ENCODE measurements around the gene EIF4E3.

EIF4E3 gene

GRCh38 chr3:71641674-71642073 is 83.5 kb downstream of the EIF4E3 start:
- no peak for DNase-seq

DNA sequence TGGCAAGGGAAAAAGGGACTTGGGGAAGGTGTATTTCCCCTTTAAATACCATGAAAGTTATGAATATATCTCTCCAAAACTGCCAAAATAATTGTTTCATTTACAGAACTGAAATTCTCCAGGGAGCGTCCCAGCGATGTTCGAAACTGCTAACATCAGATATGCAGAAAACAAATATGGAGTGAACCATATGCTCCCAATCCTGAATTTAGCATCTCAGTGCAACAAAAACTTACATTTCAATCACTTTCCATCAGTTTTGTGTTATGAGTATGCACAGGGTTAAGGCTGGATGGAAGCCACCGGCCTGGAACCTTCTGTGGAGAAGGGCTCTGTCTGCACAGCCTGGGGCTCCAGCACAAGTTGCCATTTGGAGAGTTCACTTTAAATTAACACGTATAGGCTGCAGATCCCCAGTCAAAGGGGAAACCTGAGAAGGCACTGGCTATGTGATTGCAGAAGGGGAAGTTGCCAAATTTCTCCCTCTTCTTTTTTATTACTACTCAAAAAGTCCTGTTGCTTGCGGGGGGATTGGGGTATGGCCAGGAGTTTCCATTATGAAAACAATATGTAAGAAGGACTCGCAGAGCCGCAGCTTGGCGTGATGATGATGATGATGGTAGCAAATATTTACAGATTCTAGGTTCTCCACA is 84.7 kb downstream of the EIF4E3 start:
- DNase-seq = no peak

- DNase-seq = no peak
Measured at GRCh38 chr3:71636482-71636881, 88.7 kb downstream of the EIF4E3 start.

DNA sequence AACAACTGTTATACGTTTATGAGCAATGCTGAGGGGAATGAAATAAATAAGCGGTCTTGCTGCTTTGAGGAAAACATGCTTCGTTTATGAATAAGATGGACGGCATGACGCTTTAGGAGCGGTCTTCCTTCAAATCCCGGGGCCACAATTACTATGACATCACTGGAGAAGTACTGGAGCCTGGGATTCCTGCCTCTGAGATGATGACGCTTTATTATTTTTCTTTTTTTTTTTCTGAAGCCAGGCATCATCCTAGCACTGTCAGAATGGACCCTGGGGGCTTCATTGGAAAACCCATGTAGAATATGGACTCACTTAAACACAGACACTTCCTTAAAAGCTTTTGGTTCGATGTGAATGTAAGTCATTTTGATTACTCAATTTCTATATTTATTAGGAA is 89.2 kb downstream of the EIF4E3 start:
- no peak for DNase-seq

GRCh38 chr3:71634671-71635070 is 90.5 kb downstream of the EIF4E3 start:
- no peak for DNase-seq

DNA sequence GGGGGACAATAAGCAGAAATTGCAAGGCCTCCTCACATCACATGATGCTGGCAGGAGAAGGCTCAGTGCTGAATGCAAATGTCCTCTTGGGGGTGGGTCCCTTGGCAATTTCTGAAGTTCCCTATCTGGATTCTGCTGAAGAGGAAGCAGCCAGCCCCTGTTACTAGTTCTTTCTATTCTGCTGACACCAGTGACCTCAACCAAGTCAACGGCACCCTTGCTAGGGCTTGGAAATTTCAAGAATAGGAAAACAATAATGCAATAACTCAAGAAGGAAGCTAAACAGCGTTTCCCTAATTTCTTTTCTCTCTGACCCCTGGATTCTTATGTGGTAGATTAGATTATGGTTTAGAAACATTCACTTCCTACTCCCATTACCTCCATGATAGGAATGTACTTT is 95.5 kb downstream of the EIF4E3 start:
- no peak for DNase-seq

DNA sequence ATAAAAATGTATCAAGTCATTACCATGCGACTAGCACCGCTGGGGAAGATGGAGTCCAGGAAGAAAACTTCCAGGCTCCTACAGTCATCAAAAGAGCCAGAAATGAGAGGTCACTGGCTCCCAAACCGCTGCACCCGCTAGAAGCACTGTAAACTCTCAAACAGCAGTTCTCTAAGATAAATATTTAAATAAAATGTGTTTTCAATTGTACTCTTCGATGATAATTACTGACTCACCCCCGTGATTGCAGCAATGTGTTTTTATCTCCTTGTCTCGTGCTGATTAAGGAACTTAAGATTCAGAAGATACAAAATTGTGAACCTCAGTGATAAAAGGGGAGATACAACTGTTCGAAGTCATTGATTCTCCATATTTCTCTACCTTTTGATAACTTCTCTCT is 95.9 kb downstream of the EIF4E3 start:
- peak; percentile 60 for DNase-seq

- peak; percentile 17 for DNase-seq
Measured at GRCh38 chr3:71628522-71628921, 96.7 kb downstream of the EIF4E3 start.

GRCh38 chr3:71625676-71626075 is 99.5 kb downstream of the EIF4E3 start:
- no peak for DNase-seq

Measured in HCEC 1CT (cell line).